ENCODE measurements around the gene BTBD2.
"Not testable (repeated sequence)": the region's sequence is repeated elsewhere in the genome, so short reads cannot be mapped to it uniquely, and the experiment has no call there.

The BTBD2 gene

GRCh38 chr19:2012941-2013682, 2.4 kb downstream of the BTBD2 start:
- no peak for DNase-seq

DNA sequence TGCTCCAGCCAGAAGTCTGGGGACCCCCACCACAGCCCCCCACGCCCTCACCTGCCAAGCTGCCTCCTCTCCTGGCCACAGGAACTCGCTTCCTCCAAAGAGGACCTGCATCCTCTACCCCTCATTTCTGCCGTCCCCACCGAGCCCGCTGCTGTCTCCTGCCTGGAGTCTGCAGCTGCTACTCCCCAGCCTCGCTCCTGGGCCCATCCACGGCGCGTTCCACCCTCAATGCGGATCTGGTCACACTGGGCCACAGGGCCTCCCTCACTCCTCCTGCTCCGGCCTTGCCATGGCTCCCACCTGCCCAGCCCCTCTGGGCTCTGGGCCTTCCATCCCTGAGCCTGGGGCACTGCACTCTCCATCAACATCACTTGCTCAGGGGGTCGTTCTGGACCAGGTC, 4.3 kb downstream of the BTBD2 start:
- no peak for DNase-seq

DNA sequence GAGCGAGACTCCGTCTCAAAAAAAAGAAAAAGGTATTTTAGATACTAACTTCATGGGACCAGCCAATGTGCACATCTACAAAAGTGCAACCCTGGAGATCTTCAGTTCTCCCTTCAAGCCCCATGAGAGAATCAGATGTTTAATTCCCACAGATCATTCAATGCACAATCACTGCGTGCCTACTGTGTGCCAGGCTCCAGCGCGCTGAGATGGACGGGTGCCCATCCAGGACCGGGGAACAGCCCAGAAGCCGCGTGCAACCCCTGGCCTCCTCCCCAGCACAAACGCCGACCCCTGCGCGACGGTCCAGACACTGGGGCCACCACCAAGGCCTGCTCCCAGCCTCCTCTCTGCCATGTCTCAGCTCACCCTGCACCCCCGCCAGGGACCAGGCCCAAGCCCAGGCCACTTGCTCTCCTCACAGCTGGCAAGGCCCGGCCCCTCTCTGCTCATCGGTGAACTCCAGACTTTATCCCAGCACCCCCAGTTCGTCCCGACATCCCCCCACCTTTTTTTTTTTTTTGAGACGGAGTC, 5.3 kb downstream of the BTBD2 start:
- DNase-seq: no peak

GRCh38 chr19:2003874-2004273, 11.6 kb downstream of the BTBD2 start:
- no peak for DNase-seq

DNA sequence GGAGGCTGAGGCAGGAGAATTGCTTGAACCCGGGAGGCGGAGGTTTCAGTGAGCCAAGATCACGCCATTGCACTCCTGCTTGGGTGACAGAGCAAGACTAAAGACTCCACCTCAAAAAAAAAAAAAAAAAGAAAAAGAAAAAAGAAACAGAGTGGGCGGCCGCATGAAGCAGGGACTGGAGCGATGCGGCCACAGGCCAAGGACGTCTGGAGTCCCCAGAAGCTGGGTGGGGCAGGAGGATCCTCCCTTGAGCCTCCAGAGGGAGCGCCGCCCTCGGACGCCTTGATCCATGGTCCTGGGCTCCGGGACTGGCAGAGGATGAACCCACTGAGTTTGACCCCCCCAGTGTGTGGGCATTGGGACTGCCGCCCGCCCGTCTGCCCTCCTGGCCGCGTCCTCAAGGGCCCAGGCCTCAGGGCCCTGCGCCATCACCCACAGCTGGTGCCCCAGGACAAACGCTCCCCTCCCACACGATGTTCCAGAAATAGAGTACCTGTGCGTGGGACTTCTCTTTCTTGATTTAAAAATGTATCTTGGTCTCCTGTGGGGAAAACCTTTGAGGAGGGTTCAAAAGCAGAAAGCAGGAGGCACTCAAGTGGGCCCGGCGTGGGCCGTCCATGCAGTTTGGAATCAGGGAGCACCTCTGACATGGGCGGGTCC, 15.5 kb downstream of the BTBD2 start:
- DNase-seq: no peak

DNA sequence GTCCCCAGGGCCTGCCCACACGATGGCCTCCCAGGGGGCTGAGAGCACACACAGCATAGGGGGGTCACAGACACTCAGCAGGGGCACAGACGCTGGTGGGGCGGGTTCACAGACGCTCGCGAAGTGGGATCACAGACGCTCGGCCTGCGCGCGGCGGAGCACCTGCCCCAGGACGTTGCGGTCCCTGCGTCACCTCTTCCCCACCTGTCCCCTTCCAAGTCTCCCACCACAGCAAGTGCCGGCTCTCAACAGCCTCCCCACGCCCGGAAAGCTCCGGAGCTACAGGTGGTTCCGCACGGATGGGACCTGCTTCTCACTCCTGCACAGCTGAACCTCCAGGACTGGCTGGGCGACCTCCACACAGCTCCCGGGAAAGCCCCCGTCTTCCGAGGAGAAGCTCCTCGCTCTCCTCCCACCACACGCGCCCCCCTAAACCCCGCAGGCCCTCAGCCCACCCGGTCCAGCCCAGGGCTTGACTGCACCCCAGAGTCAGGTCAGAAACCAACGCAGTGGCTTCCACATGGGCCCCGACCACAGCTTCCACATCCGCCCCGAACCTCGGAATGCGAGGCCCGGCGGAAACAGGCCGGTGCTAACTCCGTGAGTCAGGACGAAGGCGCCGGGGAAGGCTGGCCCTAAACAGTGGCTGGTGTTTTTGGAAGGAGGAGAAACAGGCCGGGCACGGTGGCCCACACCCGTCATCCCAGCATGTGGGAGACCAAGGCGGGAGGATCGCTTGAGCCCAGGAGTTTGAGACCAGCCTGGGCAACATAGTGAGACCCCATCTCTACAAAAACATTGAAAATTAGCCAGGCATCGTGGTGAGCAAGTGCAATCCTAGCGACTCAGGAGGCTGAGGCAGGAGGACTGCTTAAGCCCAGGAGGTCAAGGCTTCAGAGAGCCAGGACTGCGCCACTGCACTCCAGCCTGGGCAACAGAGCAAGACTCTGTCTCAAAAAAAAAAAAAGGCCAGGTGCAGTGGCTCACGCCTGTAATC, 16.5 kb downstream of the BTBD2 start:
- no peak for DNase-seq

DNA sequence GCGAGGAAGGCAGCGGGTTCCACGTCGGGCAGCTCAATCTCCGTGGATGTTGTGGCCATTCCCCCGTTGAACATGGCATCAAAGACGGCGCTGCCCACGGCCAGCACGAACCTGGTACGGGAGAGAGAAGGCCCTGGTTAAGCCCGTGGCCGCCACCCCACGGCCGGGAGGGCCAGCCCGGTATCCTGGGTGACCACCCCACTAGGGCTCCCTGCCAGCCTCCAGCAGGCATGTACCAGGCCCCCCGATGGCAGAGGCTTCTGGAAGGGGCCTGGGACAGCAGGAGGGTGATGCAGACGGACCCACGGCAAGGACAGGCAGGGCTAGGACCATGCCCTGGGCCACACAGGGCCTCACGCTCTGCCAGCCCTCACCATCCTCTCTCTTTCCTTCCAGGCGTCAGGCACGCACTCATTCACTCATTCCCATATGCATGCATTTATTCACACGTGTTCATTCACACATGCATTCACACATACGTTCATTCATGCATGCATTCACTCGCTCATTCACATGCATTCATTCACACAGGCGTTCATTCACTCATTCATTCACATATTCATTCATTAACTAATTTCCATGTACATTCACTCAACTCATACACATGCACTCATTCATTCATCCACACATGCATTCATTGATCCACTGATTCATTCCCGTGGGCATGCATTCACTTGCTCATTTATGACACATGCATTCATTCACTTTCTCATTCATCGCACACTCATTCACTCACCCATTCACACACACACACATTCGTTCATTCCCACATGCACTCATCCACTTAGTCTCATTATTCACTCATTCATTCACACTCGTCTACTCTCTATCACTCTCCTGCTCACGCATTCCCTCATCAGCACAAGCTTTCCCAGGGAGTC, 17.9 kb downstream of the BTBD2 start:
- no peak for DNase-seq

DNA sequence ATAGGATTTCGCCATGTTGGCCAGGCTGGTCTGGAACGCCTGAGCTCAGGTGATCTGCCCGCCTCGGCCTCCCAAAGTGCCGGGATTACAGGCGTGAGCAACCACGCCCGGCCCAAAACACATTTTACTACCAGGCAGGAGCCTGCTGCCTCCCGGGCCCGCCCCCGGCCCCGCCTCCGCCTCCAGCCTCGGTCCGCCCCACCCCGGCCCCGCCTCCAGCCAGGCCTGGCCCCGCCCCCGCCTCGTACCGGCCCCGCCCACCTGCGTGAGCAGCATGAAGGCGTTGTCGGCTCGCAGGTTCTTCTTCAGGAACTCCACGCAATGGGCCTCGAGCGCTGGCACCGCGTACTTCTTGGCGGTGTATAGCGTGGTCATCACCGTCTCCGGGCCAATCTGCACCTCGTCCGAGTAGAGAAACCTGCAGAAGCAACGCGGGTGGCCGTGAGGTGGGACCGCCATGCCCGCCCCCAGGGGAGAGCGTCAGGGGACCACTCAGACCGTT, 22.7 kb downstream of the BTBD2 start:
- DNase-seq: peak in 1 of 2 donors; percentile 21

DNA sequence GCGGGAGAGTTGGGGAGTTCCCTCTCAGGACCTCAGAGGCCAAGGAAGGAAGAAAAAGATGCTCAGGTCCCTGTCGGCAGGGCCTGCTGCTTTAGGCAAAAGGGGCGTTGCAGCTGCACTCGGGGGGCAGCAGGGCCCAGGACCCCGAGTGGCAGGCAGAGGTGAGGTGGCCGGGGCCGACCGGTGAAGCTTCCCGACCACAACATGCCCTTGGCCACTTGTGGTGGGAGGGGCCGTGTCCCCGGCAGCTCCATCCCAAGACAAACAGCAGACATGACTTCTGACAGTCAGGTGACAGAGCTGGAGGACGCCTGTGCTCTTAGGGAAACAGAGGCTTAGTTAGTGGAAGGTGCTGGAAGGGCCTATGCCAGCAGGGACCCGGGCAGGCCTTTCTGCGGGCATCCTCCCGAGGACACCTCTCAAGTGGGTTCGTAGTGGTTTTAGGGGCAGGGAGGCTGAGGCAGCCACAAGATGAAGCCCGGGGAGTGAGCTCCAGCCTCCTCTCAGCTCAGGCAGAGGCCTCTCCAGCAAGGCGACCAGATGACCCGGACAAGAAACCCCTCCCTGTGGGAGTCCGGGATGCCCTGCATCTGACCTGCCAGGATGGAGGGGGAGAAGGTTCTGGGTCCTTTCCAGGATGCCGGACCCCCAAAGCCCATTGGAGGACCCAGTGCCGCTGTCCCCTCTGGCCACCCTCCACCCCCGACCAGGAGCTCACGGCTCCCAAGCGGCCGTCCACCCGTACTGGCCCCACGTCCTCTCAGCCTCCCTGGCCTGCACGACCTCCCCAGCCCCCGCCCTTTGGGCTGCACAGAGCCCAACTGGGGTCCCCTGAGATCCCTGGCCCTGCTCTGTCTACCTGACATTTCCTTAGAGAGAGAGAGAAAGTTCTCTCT, 24.2 kb downstream of the BTBD2 start:
- no peak for DNase-seq

- DNase-seq: no peak
Measured at GRCh38 chr19:1990230-1991017, 25.1 kb downstream of the BTBD2 start.

DNA sequence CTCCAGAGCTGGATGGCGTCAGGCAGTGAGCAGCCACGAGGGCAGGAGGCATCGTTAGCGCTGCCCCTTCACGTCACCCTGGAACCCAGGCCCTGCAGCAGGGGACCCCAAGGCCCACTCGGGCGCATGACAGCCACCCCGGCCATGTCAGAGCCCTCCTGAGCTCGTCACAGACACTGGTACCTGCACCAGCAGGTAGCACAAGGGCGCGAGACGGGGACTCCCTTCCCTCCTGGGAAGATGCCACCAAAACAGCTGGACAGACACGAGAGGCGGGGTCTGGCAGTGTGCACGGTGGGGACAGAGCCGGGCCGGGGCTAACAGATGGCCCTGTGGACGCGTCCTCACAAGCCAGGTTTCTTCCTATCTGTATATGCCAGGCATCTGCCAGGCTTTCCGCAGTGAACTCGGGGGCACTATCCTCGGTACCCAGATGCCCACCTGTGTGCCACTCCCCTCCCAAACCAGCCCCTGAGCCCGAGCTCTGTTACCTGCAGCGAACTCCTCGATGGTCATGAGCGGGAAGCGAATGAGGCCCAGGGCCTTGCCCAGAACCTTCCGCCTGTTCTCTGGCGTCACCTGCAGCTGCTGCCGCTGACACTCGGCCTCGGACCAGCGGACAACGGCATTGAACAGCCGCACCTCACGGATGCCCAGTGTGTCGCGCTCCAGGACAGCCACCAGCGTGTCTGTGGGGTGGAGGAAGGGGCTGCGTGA, 25.8 kb downstream of the BTBD2 start:
- no peak for DNase-seq

DNA sequence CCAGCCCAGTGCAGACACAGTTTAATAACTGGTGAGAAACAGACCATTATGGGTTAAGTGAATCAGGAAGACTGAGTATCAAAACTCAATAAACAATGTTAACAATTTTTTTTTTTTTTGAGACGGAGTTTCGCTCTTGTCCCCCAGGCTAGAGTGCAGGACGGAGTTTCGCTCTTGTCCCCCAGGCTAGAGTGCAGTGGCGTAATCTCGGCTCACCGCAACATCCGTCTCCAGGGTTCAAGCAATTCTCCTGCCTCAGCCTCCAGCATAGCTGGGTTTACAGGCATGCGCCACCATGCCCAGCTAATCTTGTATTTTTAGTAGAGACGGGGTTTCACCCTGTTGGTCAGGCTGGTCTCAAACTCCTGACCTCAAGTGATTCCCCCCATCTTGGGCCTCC, 27.1 kb downstream of the BTBD2 start:
- not testable (repeated sequence) for DNase-seq

- no peak for DNase-seq
Measured at GRCh38 chr19:1987197-1988187, 28.0 kb downstream of the BTBD2 start.

DNA sequence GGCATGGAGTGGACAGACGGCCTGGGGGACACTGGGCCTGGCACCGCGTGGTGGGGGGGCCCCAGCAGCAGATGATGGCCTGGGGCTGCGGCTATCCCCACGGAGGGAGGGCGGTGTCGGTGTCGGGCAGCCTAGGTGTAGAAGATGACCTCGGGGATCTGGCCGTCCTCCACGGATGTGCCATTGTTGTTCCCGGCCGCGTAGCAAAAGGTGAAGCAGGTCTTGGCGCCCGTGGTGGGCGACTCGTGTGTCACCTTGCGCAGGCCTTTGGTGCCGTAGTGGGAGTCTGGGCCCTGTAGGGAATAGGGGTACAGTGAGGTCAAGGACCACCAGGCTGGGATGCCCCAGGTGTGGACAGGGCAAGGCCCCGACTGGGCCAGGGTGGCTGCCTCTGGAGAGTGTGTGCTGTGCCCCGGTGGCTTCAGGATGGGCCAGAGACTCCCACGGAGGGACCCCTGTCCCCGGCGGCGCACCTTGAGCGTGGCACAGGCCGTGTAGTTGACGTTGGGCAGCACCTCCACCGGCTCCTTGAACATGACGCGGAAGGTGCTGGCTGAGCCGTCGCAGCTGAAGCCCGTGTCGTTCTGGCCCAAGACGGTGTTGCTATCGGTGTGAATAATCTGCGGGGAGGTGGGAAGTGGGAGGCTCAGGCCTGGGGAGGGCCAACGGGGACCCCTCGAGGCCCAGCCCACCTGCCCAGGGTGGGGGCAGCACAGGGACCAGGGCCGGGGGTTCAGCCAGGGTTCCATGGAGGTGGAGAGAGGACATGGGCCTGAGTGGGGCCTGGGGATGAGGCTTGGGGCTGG, 29.0 kb downstream of the BTBD2 start:
- no peak for DNase-seq

GRCh38 chr19:1985588-1986356, 29.7 kb downstream of the BTBD2 start:
- no peak for DNase-seq

GRCh38 chr19:1984357-1984756, 31.2 kb downstream of the BTBD2 start:
- no peak for DNase-seq
